ENCODE data around the gene RPP25L. TPM values are rescaled to one million over a fixed set of nuclear protein-coding genes. Genes with fewer than 3 reads are reported as not detected.

The RPP25L gene
- total RNA-seq, 1 donor from 2014 or later = 17.4 TPM

- H3K27me3 Mint-ChIP-seq (ENCODE audit: insufficient read depth, low read depth) = peaks cover 8% of the 10 kb centered on the region
- H3K4me3 Mint-ChIP-seq = no peak overlapping the region
- Histone ChIP-seq H3K36me3 (no peaks in the 10 kb centered on the region), H2AFZ (replicated peaks) (no peak overlapping the region), H3K79me2 (ENCODE audit: low read depth) (no peaks in the 10 kb centered on the region), H3K27me3 (peaks cover 19% of the 10 kb centered on the region), H3K9me3 (ENCODE audit: low read depth) (no peaks in the 10 kb centered on the region), H3K9ac (no peak overlapping the region), H3F3A (ENCODE audit: low read depth) (no peaks in the 10 kb centered on the region), H3K4me1 (no peaks in the 10 kb centered on the region), H4K20me1 (ENCODE audit: low read depth) (no peaks in the 10 kb centered on the region), H3K27ac (no peak overlapping the region), H3K4me3 (no peak overlapping the region), H3K4me2 (no peak overlapping the region)
- peaks cover 20% of the 10 kb centered on the region for H3K4me1 Mint-ChIP-seq
- no peak for TF ChIP-seq EZH2phosphoT487 (IDR thresholded peaks at IDR 0.05)
- TF ChIP-seq EZH2 (IDR thresholded peaks at IDR 0.05) = no peak
- no peak for TF ChIP-seq CTCF (IDR thresholded peaks at IDR 0.05)
- no peaks in the 10 kb centered on the region for H3K9me3 Mint-ChIP-seq
- no peak for DNase-seq (ENCODE audit: low spot score)
- H3K36me3 Mint-ChIP-seq = no peaks in the 10 kb centered on the region
- H3K27ac Mint-ChIP-seq = no peak overlapping the region
Measured at GRCh38 chr9:34599546-34599945, 12.4 kb downstream of the RPP25L start.

GRCh38 chr9:34594177-34594576, 17.7 kb downstream of the RPP25L start:
- Histone ChIP-seq H2AFZ (replicated peaks) (no peak overlapping the region), H3K27ac (no peak overlapping the region), H3F3A (ENCODE audit: low read depth) (peaks cover 24% of the 10 kb centered on the region), H3K27me3 (peaks cover 72% of the 10 kb centered on the region), H3K9me3 (ENCODE audit: low read depth) (no peaks in the 10 kb centered on the region), H3K36me3 (no peaks in the 10 kb centered on the region), H4K20me1 (ENCODE audit: low read depth) (peaks cover 17% of the 10 kb centered on the region), H3K9ac (no peak overlapping the region), H3K4me2 (no peak overlapping the region), H3K79me2 (ENCODE audit: low read depth) (peaks cover 1% of the 10 kb centered on the region), H3K4me3 (no peak overlapping the region), H3K4me1 (peaks cover 21% of the 10 kb centered on the region)
- Mint-ChIP-seq H3K4me3 (no peak overlapping the region), H3K27me3 (ENCODE audit: insufficient read depth, low read depth) (peaks cover 23% of the 10 kb centered on the region), H3K9me3 (no peaks in the 10 kb centered on the region), H3K4me1 (peaks cover 27% of the 10 kb centered on the region), H3K27ac (no peak overlapping the region), H3K36me3 (no peaks in the 10 kb centered on the region)
- no peak for DNase-seq (ENCODE audit: low spot score)
- TF ChIP-seq CTCF (IDR thresholded peaks at IDR 0.05) (no peak), EZH2phosphoT487 (IDR thresholded peaks at IDR 0.05) (no peak), EZH2 (IDR thresholded peaks at IDR 0.05) (no peak)

GRCh38 chr9:34592895-34593601, 18.8 kb downstream of the RPP25L start:
- Mint-ChIP-seq H3K4me3 (peak overlapping the region; percentile 57), H3K36me3 (no peaks in the 10 kb centered on the region), H3K27me3 (ENCODE audit: insufficient read depth, low read depth) (peaks cover 26% of the 10 kb centered on the region), H3K9me3 (no peaks in the 10 kb centered on the region), H3K4me1 (peaks cover 36% of the 10 kb centered on the region), H3K27ac (no peak overlapping the region)
- Histone ChIP-seq H3K27ac (no peak overlapping the region), H3K4me2 (peak overlapping the region; percentile 69), H3K36me3 (no peaks in the 10 kb centered on the region), H3K9ac (no peak overlapping the region), H2AFZ (replicated peaks) (no peak overlapping the region), H3K4me1 (peaks cover 25% of the 10 kb centered on the region), H3K9me3 (ENCODE audit: low read depth) (no peaks in the 10 kb centered on the region), H3K79me2 (ENCODE audit: low read depth) (peaks cover 5% of the 10 kb centered on the region), H3F3A (ENCODE audit: low read depth) (peaks cover 27% of the 10 kb centered on the region), H3K4me3 (peak overlapping the region; percentile 31), H3K27me3 (peaks cover 83% of the 10 kb centered on the region), H4K20me1 (ENCODE audit: low read depth) (peaks cover 21% of the 10 kb centered on the region)
- TF ChIP-seq EZH2 (IDR thresholded peaks at IDR 0.05) = no peak
- TF ChIP-seq CTCF (IDR thresholded peaks at IDR 0.05) = no peak
- no peak for TF ChIP-seq EZH2phosphoT487 (IDR thresholded peaks at IDR 0.05)
- peak; percentile 76 for DNase-seq (ENCODE audit: low spot score)
